H9 (cell line): ENCODE data around the gene TEKT3. TPM values are rescaled to one million over a fixed set of nuclear protein-coding genes. Genes with fewer than 3 reads are reported as not detected.

Experiments used
- DNase-seq: peaks from one replicate; pipeline ENCODE4 v3.0.0-alpha.2; 2017
- H2AFZ ChIP-seq: one replicate; pipeline ENCODE4 v1.6.1; 2013; ENCODE audit warnings: mild to moderate bottlenecking, low read length, control low read depth, moderate library complexity
- H2AK5ac ChIP-seq: 2 replicates; pipeline ENCODE4 v1.6.1; 2013; ENCODE audit warnings: low read length, control low read depth, mixed read lengths; ENCODE audit not compliant: insufficient read length
- H2BK120ac ChIP-seq: one replicate; pipeline ENCODE4 v1.6.1; 2013; ENCODE audit warnings: low read depth, mild to moderate bottlenecking, low read length, control low read depth, inconsistent platforms; ENCODE audit not compliant: poor library complexity, severe bottlenecking
- H2BK12ac ChIP-seq: 2 replicates; pipeline ENCODE4 v1.6.1; 2013; ENCODE audit warnings: low read length, control low read depth, mixed read lengths, low read depth; ENCODE audit not compliant: insufficient read length
- H2BK15ac ChIP-seq: 2 replicates; pipeline ENCODE4 v1.6.1; 2013; ENCODE audit warnings: low read depth, low read length, control low read depth
- H2BK20ac ChIP-seq: one replicate; pipeline ENCODE4 v1.6.1; 2013; ENCODE audit warnings: low read depth, mild to moderate bottlenecking, low read length, control low read depth, inconsistent platforms; ENCODE audit not compliant: poor library complexity, severe bottlenecking
- H2BK5ac ChIP-seq: 2 replicates; pipeline ENCODE4 v1.6.1; 2013; ENCODE audit warnings: low read length, control low read depth, mixed read lengths; ENCODE audit not compliant: insufficient read length
- H3K14ac ChIP-seq: 2 replicates; pipeline ENCODE4 v1.6.1; 2013; ENCODE audit warnings: low read length, control low read depth; ENCODE audit not compliant: insufficient read depth
- H3K18ac ChIP-seq: 2 replicates; pipeline ENCODE4 v1.6.1; 2013; ENCODE audit warnings: low read depth, mild to moderate bottlenecking, mixed read lengths, low read length, control low read depth; ENCODE audit not compliant: insufficient read length
- H3K23ac ChIP-seq: 2 replicates; pipeline ENCODE4 v1.6.1; 2013; ENCODE audit warnings: low read length, control low read depth, mixed read lengths, low read depth; ENCODE audit not compliant: insufficient read length
- H3K23me2 ChIP-seq: 2 replicates; pipeline ENCODE4 v1.6.1; 2013; ENCODE audit warnings: low read depth, mild to moderate bottlenecking, mixed read lengths, low read length, control low read depth; ENCODE audit not compliant: insufficient read length, poor library complexity, severe bottlenecking
- H3K27ac ChIP-seq: 2 replicates; pipeline ENCODE4 v1.5.1; 2013; ENCODE audit warnings: low read length, control low read depth, mixed read lengths, low read depth; ENCODE audit not compliant: insufficient read length
- H3K27me3 ChIP-seq: 2 replicates; pipeline ENCODE4 v1.6.1; 2013; ENCODE audit warnings: low read length, control low read depth, inconsistent platforms; ENCODE audit not compliant: insufficient read depth
- H3K4ac ChIP-seq: 2 replicates; pipeline ENCODE4 v1.6.1; 2013; ENCODE audit warnings: low read depth, mild to moderate bottlenecking, control low read depth, inconsistent platforms, low read length, moderate library complexity
- H3K4me1 ChIP-seq: 2 replicates; pipeline ENCODE4 v1.6.1; 2013; ENCODE audit warnings: low read length, control low read depth, inconsistent platforms; ENCODE audit not compliant: insufficient read depth
- H3K4me2 ChIP-seq: 2 replicates; pipeline ENCODE4 v1.6.1; 2013; ENCODE audit warnings: low read length, control low read depth, mixed read lengths; ENCODE audit not compliant: insufficient read length, insufficient read depth
- H3K56ac ChIP-seq: 2 replicates; pipeline ENCODE4 v1.6.1; 2013; ENCODE audit warnings: low read depth, mild to moderate bottlenecking, mixed read lengths, low read length, control low read depth; ENCODE audit not compliant: insufficient read length
- H3K79me1 ChIP-seq: 2 replicates; pipeline ENCODE4 v1.6.1; 2013; ENCODE audit warnings: low read depth, mild to moderate bottlenecking, moderate library complexity, low read length, control low read depth, inconsistent platforms; ENCODE audit not compliant: insufficient read depth, poor library complexity, severe bottlenecking
- H3K79me2 ChIP-seq: 2 replicates; pipeline ENCODE4 v1.6.1; 2013; ENCODE audit warnings: low read length, control low read depth, inconsistent platforms; ENCODE audit not compliant: insufficient read depth
- H3K9ac ChIP-seq: 2 replicates; pipeline ENCODE4 v1.6.1; 2013; ENCODE audit warnings: low read length, control low read depth, mixed read lengths; ENCODE audit not compliant: insufficient read length; ENCODE audit errors: extremely low read depth
- H3K9me3 ChIP-seq: one replicate; pipeline ENCODE4 v1.6.1; 2013; ENCODE audit warnings: low read depth, low read length, inconsistent platforms; ENCODE audit not compliant: control insufficient read depth
- H3T11ph ChIP-seq: one replicate; pipeline ENCODE4 v1.6.1; 2013; ENCODE audit warnings: mild to moderate bottlenecking, low read length, control low read depth, inconsistent platforms
- H4K20me1 ChIP-seq: one replicate; pipeline ENCODE4 v1.6.1; 2013; ENCODE audit not compliant: control insufficient read depth, insufficient read length, insufficient read depth
- H4K5ac ChIP-seq: 2 replicates; pipeline ENCODE4 v1.6.1; 2013; ENCODE audit warnings: low read depth, mild to moderate bottlenecking, mixed read lengths, low read length, control low read depth; ENCODE audit not compliant: insufficient read length
- H4K8ac ChIP-seq: replicated peaks from 2 replicates; pipeline ENCODE4 v1.6.1; 2013; ENCODE audit warnings: low read length, control low read depth, mixed read lengths, low read depth; ENCODE audit not compliant: insufficient read length
- H4K91ac ChIP-seq: 2 replicates; pipeline ENCODE4 v1.6.1; 2013; ENCODE audit warnings: low read depth, mild to moderate bottlenecking, moderate library complexity, mixed read lengths, low read length, control low read depth; ENCODE audit not compliant: insufficient read length
- H3K27ac Mint-ChIP-seq, 3 experiments: 2 replicates in 2 of 3; 3 replicates in 1 of 3; pipeline ENCODE4 v1.8.0; 2020 to 2021; ENCODE audit warnings: mixed read lengths in 3 of 3, mild to moderate bottlenecking in 1 of 3, moderate library complexity in 1 of 3
- H3K27me3 Mint-ChIP-seq: 2 replicates; pipeline ENCODE4 v1.8.0; 2021; ENCODE audit warnings: low read depth, mild to moderate bottlenecking, moderate library complexity, mixed read lengths
- H3K36me3 Mint-ChIP-seq, 3 experiments: 2 replicates in 2 of 3; 3 replicates in 1 of 3; pipeline ENCODE4 v1.8.0; 2020 to 2021; ENCODE audit warnings: low read depth in 3 of 3, mixed read lengths in 3 of 3; ENCODE audit not compliant: insufficient read depth in 1 of 3
- H3K4me1 Mint-ChIP-seq, 2 experiments: 2 replicates each; pipeline ENCODE4 v1.8.0; 2020; ENCODE audit warnings: mixed read lengths in 2 of 2
- H3K4me3 Mint-ChIP-seq, 2 experiments: 2 replicates in 1 of 2; 3 replicates in 1 of 2; pipeline ENCODE4 v1.8.0; 2020 to 2021; ENCODE audit warnings: mild to moderate bottlenecking in 2 of 2, mixed read lengths in 2 of 2, moderate library complexity in 1 of 2
- H3K9me3 Mint-ChIP-seq, 2 experiments: 2 replicates in 1 of 2; 3 replicates in 1 of 2; pipeline ENCODE4 v1.8.0; 2020; ENCODE audit warnings: mild to moderate bottlenecking in 2 of 2, mixed read lengths in 2 of 2, moderate library complexity in 1 of 2
- CTCF ChIP-seq: fragments of 200-600 bp; sonication (generic); conservative IDR thresholded peaks from 3 replicates; pipeline ENCODE4 v1.8.0; 2021; ENCODE audit warnings: antibody characterized with exemption, mild to moderate bottlenecking
- WGBS: extraction: QIAGEN DNeasy Blood & Tissue Kit; methylation state at CpG from one replicate; pipeline ENCODE4 v1.1.7; 2013; ENCODE audit warnings: missing lambda C conversion rate, low lambda C conversion rate, mixed read lengths; ENCODE audit not compliant: insufficient read length; ENCODE audit errors: extremely low coverage; 5-methylcytosine and 5-hydroxymethylcytosine counted together
- total RNA-seq: library from RNA; stranded (reverse); gene quantifications from 2 replicates; pipeline ENCODE4 v1.2.1, GENCODE V29; 2021

Gene TEKT3
- total RNA-seq, 1 experiment from 2014 or later: 0.42 TPM

DNA sequence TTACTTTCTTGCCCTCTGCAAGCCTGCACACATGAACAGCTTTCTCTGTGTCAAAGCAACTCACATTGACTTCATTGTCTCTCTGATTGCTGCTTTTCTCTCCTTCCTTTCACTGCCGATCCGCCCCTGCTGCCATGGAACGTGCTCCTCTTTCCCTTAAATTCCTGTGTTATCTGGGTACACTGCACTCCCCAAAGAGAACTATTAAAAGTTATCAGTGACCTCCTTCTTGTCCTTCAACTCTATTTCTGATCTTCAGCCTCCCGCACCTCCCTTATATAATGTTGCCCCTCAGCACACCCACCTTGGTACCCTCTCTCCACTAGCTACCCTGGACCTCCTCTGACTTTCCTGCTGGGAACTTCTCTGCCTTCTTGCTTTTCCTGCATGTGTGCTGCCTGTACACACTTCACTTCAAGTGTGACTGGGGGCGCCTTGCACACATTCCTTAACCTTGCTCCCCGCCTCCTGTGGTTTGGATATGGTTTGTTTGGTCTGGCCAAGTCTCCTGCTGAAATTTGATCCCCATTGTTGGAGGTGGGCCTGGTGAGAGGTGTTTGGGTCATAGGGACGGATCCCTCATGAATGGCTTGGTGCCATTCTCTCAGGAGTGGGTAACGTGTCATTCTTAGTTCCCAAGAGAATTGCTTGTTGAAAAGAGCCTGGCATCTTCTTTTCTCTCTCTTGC lies 49.6 kb downstream of the TEKT3 start:
- Histone ChIP-seq H2BK20ac (no peak overlapping the region), H3K4ac (no peak overlapping the region), H3K9ac (no peak overlapping the region), H3K56ac (no peak overlapping the region), H2AFZ (no peak overlapping the region), H2BK12ac (no peak overlapping the region), H3K18ac (no peak overlapping the region), H3K4me2 (no peak overlapping the region), H3K14ac (no peak overlapping the region), H2BK5ac (no peak overlapping the region), H4K20me1 (no peaks in the 10 kb centered on the region), H3K79me2 (no peaks in the 10 kb centered on the region), H3T11ph (no peak overlapping the region), H3K23me2 (no peaks in the 10 kb centered on the region), H2AK5ac (no peak overlapping the region), H3K4me1 (no peaks in the 10 kb centered on the region; the same call in 1 of the 2 replicates), H2BK15ac (no peak overlapping the region), H4K91ac (no peak overlapping the region), H3K23ac (no peak overlapping the region), H3K79me1 (no peaks in the 10 kb centered on the region), H3K27me3 (no peaks in the 10 kb centered on the region), H3K27ac (no peak overlapping the region), H4K5ac (no peak overlapping the region), H4K8ac (no peak overlapping the region), H3K9me3 (no peaks in the 10 kb centered on the region), H2BK120ac (no peak overlapping the region)
- no peak for DNase-seq
- no peak for TF ChIP-seq CTCF
- Mint-ChIP-seq H3K36me3 (no peaks in the 10 kb centered on the region), H3K9me3 (no peaks in the 10 kb centered on the region), H3K27me3 (peaks cover 14% of the 10 kb centered on the region), H3K27ac (no peak overlapping the region), H3K4me1 (peaks cover 8 to 10% of the 10 kb centered on the region in 2 experiments), H3K4me3 (no peak overlapping the region)
- WGBS: no CpG with 5 or more reads among the region's 8 CpGs
